ENCODE measurements around the gene CFAP45. TPM values are rescaled to one million over a fixed set of nuclear protein-coding genes. Genes with fewer than 3 reads are reported as not detected.

CFAP45 gene
- total and polyA plus RNA-seq, 2 experiments from 2014 or later: 0.36 TPM; not detected in 1

- no peak for TF ChIP-seq ZNF462 (CRISPR knock-in tag; IDR thresholded peaks at IDR 0.05)
- TF ChIP-seq JUNB (IDR thresholded peaks at IDR 0.05; ENCODE audit: unreplicated experiment): no peak
Observed at GRCh38 chr1:159895836-159896545, 4.0 kb downstream of the CFAP45 start (continued).

GRCh38 chr1:159895286-159895685, 4.7 kb downstream of the CFAP45 start:
- no peak overlapping the region for H3K4me2 ChIP-seq
- H3K4me1 ChIP-seq (ENCODE audit: insufficient read depth): peaks cover 1% of the 10 kb centered on the region
- Mint-ChIP-seq H3K4me1 (peaks cover 9% of the 10 kb centered on the region; the same call in 2 of the 3 replicates), H3K4me3 (no peak overlapping the region), H3K36me3 (ENCODE audit: low read depth) (no peaks in the 10 kb centered on the region), H3K9me3 (peaks cover 2% of the 10 kb centered on the region; the same call in 2 of the 3 replicates), H3K27ac (no peak overlapping the region), H3K27me3 (ENCODE audit: insufficient read depth, low read depth, poor library complexity) (peaks cover 6% of the 10 kb centered on the region)
- DNase-seq (ENCODE audit: low spot score): no peak
- no peaks in the 10 kb centered on the region for H3K9me2 ChIP-seq (ENCODE audit: insufficient read depth)
- H3K27me3 ChIP-seq (ENCODE audit: insufficient read depth): 0 out of 2 replicates have a peak, but pooled peaks cover 5% of the 10 kb centered on the region
- H3K79me2 ChIP-seq (replicated peaks; ENCODE audit: insufficient read depth): no peaks in the 10 kb centered on the region
- TF ChIP-seq CREB1 (CRISPR knock-in tag; IDR thresholded peaks at IDR 0.05; ENCODE audit: low read depth): no peak
- H3F3A ChIP-seq (replicated peaks; ENCODE audit: low read depth): no peaks in the 10 kb centered on the region
- no peak overlapping the region for H2AFZ ChIP-seq
- ATAC-seq: no peak
- no peaks in the 10 kb centered on the region for H4K20me1 ChIP-seq (replicated peaks; ENCODE audit: insufficient read depth)
- no peak overlapping the region for H3K4me3 ChIP-seq
- H3K27ac ChIP-seq (ENCODE audit: low read depth): no peak overlapping the region
- no peaks in the 10 kb centered on the region for H3K36me3 ChIP-seq (ENCODE audit: insufficient read depth)

Measured in GM23338 (cell line).